Right lobe of liver (tissue), 6 donors: ENCODE data around the gene CCDC92. TPM values are rescaled to one million over a fixed set of nuclear protein-coding genes. Genes with fewer than 3 reads are reported as not detected.

ENCODE experiments used
- ATAC-seq, 4 donors: fragments of 200-7000 bp; cut with Tn5 transposase; one replicate each; pipeline ENCODE4 v1.9.1; 2020; ENCODE audit warnings: mild to moderate bottlenecking in 4 of 4, moderate library complexity in 4 of 4
- DNase-seq, 3 donors: peaks; one replicate each; pipeline ENCODE4 v3.0.0-alpha.2; 2020
- H3K27ac ChIP-seq, 3 donors: fragments of 200-600 bp; one replicate each; pipeline ENCODE4 v1.8.0; 2022
- H3K27me3 ChIP-seq, 2 donors: fragments of 200-600 bp; one replicate each; pipeline ENCODE4 v1.8.0; 2022
- H3K36me3 ChIP-seq, 4 donors: fragments of 200-600 bp; sonication (generic) in 1 of 4; one replicate each; pipeline versions ENCODE4 v1.5.1 to v1.8.0; 2017 to 2022; ENCODE audit warnings: control low read depth in 1 of 4
- H3K4me1 ChIP-seq, 4 donors: fragments of 200-600 bp; sonication (generic) in 1 of 4; one replicate each; pipeline versions ENCODE4 v1.5.1 to v1.8.0; 2017 to 2022; ENCODE audit warnings: control low read depth in 1 of 4
- H3K4me3 ChIP-seq, 3 donors: fragments of 200-600 bp; one replicate each; pipeline ENCODE4 v1.8.0; 2022
- H3K9me3 ChIP-seq, 4 donors: fragments of 200-600 bp; sonication (generic) in 1 of 4; one replicate each; pipeline versions ENCODE4 v1.5.1 to v1.8.0; 2017 to 2022; ENCODE audit warnings: control low read depth in 1 of 4
- CTCF ChIP-seq, 4 donors: fragments of 200-600 bp in 3 of 4; fragments of 450-650 bp in 1 of 4; IDR thresholded peaks; one replicate each; pipeline versions ENCODE4 v1.5.1 to v1.8.0; 2016 to 2022; ENCODE audit warnings: antibody characterized with exemption in 4 of 4, mild to moderate bottlenecking in 2 of 4
- POLR2A ChIP-seq: fragments of 450-650 bp; IDR thresholded peaks from one replicate; pipeline ENCODE4 v1.6.1; 2017; ENCODE audit warnings: antibody characterized with exemption, mild to moderate bottlenecking
- WGBS: methylation state at CpG from one replicate; pipeline ENCODE4 v1.1.6; 2018; ENCODE audit warnings: low coverage, low lambda C conversion rate; ENCODE audit not compliant: insufficient coverage; ENCODE audit errors: missing lambda C conversion rate; 5-methylcytosine and 5-hydroxymethylcytosine counted together
- intact Hi-C, 2 donors: fragments of 100-400 bp; cut with DNase I; formaldehyde crosslinking; loops; one replicate each; pipeline versions ENCODE4 v1.11.2 to v1.14.1; 2022
- total RNA-seq, 6 experiments: library from RNA; depleted of rRNA in 2 of 6; stranded (reverse); fragments of >200 nt in 2 of 6; fragmentation: NEBNext Ultra II Directional in 3 of 6; extraction: Animal tissue kit (Norgen Biotek cat#: 25700) in 3 of 6; gene quantifications; one replicate each; pipeline versions ENCODE4 v1.1.0 to v1.2.4, GENCODE V29; 2016 to 2023
- donor health status: DM: no; HTN: yes; CAD: no.
- donor health status: DM: no; HTN: no; CAD: no.
- donor health status: DM: no; HTN: no; CAD: no.
- donor health status: DM: no; HTN: yes; CAD: no.
- donor health status: DM: no; HTN: yes; CAD: no.

CCDC92 gene
- total RNA-seq, 6 experiments from 2014 or later = 12.5 to 17.5 (median 16.1) TPM

GRCh38 chr12:123976227-123976826 lies 3.7 kb upstream of the CCDC92 start:
- Histone ChIP-seq H3K27ac (no peak overlapping the region), H3K9me3 (no peaks in the 10 kb centered on the region), H3K27me3 (no peaks in the 10 kb centered on the region), H3K36me3 (peaks cover 0 to 9% (median 0%) of the 10 kb centered on the region in 4 donors), H3K4me3 (no peak overlapping the region), H3K4me1 (peaks cover 0 to 12% (median 0%) of the 10 kb centered on the region in 4 donors)
- no peak for DNase-seq
- 77% methylated on average over 7 of the region's 7 CpGs for WGBS
- ATAC-seq = no peak
- TF ChIP-seq CTCF (IDR thresholded peaks at IDR 0.05) (no peak), POLR2A (no peak)
- intact Hi-C loops = no loop called here

- Histone ChIP-seq H3K9me3 (no peaks in the 10 kb centered on the region), H3K4me3 (peak overlapping the region; percentile 71 to 90 (median 75)), H3K36me3 (peaks cover 0 to 9% (median 0%) of the 10 kb centered on the region in 4 donors), H3K4me1 (peaks cover 0 to 16% (median 0%) of the 10 kb centered on the region in 4 donors), H3K27ac (peak overlapping the region in 2 of 3 donors; percentile 52 to 80), H3K27me3 (no peaks in the 10 kb centered on the region)
- DNase-seq = peak; percentile 57 to 73 (median 60)
- ATAC-seq = peak in 3 of 4 donors; percentile 7 to 21 (median 17)
- intact Hi-C loops = no loop called here
- TF ChIP-seq CTCF (IDR thresholded peaks at IDR 0.05) = no peak
- 4% methylated on average over 20 of the region's 69 CpGs for WGBS
Observed at GRCh38 chr12:123973552-123974341, 1.1 kb upstream of the CCDC92 start.

- Histone ChIP-seq H3K36me3 (no peaks in the 10 kb centered on the region), H3K9me3 (no peaks in the 10 kb centered on the region), H3K4me3 (peak overlapping the region; percentile 90 to 92 (median 92)), H3K4me1 (peaks cover 0 to 16% (median 0%) of the 10 kb centered on the region in 4 donors), H3K27me3 (no peaks in the 10 kb centered on the region), H3K27ac (peak overlapping the region; percentile 77 to 86 (median 80))
- intact Hi-C loops = no loop called here
- ATAC-seq = peak; percentile 12 to 40 (median 28)
- DNase-seq = peak; percentile 42 to 63 (median 58)
- peak; percentile 43 for TF ChIP-seq POLR2A
- TF ChIP-seq CTCF (IDR thresholded peaks at IDR 0.05) = no peak
- WGBS = 2% methylated on average over 13 of the region's 55 CpGs
Observed at GRCh38 chr12:123971770-123972456, 718 bp downstream of the CCDC92 start.

- no peaks in the 10 kb centered on the region for H3K9me3 ChIP-seq
- H3K36me3 ChIP-seq = no peaks in the 10 kb centered on the region
- peak overlapping the region in 2 of 3 donors; percentile 77 to 80 for H3K27ac ChIP-seq
- H3K27me3 ChIP-seq = no peaks in the 10 kb centered on the region
- DNase-seq (no peak), ATAC-seq (no peak)
- WGBS = 12% methylated on average over 10 of the region's 10 CpGs
- TF ChIP-seq CTCF (IDR thresholded peaks at IDR 0.05) (no peak), POLR2A (no peak)
- intact Hi-C loops = no loop called here
- H3K4me1 ChIP-seq = peaks cover 0 to 16% (median 0%) of the 10 kb centered on the region in 4 donors
- H3K4me3 ChIP-seq = peak overlapping the region; percentile 90 to 92 (median 92)
Observed at GRCh38 chr12:123971449-123971769, 1.2 kb downstream of the CCDC92 start.
